ENCODE measurements around the gene PTAR1.
"Not testable (repeated sequence)": the region's sequence is repeated elsewhere in the genome, so short reads cannot be mapped to it uniquely, and the experiment has no call there.

The PTAR1 gene, protein sequence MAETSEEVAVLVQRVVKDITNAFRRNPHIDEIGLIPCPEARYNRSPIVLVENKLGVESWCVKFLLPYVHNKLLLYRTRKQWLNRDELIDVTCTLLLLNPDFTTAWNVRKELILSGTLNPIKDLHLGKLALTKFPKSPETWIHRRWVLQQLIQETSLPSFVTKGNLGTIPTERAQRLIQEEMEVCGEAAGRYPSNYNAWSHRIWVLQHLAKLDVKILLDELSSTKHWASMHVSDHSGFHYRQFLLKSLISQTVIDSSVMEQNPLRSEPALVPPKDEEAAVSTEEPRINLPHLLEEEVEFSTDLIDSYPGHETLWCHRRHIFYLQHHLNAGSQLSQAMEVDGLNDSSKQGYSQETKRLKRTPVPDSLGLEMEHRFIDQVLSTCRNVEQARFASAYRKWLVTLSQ

DNA sequence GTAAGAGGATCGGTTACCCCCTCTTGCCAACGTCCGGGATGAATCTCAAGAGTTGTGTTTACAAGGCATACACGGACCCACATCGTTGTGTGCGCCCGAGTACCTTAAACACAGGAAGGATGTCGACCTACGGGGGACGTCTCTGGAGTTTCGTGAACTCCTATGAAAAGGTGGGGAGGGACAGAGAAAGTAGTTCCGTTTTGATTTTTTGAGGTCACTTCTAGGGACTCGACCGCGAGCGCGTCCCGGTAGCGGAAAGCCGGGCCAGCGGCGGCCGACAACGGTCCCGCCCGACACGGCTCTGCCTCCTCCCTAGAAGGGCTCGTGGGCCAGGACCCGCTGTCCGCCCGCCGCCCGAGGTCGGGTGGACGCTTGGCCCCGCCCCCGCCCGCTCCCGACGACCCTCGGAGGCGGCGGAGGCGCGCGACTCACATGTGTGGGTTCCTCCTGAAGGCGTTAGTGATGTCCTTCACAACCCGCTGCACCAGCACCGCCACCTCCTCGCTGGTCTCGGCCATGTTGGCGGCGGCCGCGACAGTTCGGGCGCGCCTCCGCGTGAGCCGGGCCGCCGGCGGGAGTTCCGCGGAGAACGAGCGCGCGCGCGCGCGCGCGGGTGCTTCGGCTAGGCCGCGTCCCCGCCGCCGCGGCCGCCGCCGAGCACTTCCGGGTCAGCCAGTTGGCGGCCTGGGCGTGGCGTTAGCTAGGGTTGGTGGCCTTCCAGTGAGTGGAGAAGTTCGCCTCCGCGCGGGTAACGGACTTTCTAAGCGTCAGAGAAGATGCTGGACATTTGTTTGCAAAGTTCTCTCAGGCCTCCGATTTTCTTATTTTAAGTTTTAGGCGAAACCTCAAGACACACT lies at the start of gene PTAR1:
TSS of gene PTAR1 (minus strand) at position 591 of the 857 bp plus-strand sequence. CDS start at position 518, 73 bp downstream.
- DNase-seq (ENCODE audit: low read depth), result peak; percentile 93

DNA sequence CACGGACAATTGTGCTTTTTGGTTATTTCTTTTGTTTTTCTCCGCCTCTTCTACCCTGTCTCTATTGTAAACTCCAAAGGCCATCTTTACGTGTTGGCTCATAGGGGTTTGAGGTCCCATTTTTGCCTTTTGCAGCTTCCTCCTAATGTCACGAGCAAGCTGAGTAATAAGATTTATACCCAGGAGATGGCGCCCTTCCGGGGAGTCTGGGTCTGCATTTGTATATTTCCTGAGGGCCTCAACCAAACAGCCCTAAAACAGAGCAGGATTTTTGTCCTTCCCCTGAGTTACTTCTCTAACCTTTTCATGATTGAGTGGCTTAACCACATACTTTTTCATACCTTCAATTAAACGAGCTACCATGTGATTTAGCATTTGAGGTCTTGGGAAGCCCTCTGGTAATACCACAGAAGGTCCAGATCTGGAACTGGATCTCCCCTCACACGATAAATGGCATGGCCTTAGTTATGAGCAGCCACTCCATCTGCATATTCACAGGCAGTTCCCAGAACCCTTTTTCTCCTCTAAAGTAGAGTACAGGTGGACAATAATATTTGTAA lies 49.6 kb upstream of the PTAR1 start:
- peak; percentile 61 for DNase-seq (ENCODE audit: low read depth)

DNA sequence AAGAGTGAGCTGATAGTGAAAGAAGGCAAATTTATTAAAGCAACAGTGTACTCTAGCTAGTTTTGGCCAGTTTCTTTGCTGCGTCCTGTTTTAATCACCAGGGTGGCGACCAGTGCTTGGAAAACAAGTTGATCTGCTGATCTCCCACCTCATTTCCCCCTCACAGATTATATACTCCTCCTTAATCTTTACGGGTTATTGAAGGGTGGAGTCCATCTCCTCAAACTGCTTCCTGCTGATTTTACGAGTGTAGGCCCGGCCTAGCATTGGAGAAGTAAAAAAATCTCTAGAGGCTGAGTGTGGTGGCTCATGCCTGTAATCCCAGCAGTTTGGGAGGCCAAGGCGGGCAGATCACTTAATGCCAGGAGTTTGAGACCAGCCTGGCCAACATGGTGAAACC lies 46.8 kb upstream of the PTAR1 start:
- no peak for DNase-seq (ENCODE audit: low read depth)

DNA sequence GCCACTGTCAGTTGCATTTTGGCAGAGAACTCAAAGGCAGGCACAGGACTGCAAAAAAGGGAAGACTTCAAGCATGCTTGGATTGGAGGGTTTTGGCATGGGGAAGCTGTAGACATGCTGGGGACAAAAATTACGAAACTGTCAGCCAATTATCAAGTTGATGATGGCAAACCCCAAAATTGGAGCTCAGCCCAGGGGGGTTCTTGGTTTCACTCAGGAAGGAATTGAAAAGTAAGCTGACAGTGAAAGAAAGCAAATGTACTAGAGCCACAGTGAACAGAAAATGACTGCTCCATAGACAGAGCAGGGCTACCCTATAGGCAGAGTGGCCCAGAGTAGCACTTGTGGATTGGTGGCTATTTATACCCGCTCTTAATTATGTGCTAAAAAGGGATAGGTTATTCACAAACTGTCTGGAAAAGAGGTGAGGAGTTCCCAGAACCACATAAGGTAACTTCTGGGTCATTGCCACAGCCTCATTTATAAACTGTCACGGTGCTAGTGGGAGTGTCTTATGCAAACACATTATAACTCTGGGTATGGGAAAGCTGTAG lies 46.2 kb upstream of the PTAR1 start:
- no peak for DNase-seq (ENCODE audit: low read depth)

DNA sequence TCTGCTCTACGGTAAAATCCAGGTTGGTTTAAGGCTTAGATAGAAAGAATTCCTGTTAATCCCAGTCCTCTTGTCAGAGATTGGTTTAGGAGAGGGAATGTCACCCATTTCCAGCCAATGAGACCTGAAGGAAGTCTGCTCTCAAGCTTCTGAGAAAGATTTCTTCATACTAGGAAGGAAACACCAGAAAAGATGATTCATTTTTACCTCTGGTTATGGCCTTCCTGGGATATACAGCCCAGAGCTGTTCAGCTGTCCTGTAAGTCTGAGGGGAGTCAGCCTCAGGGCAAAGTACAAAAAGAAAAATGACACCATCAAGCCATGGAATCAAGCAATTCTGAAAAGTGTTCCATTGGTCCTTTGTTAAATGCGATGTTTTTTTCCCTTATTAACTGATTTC lies 42.2 kb upstream of the PTAR1 start:
- peak; percentile 59 for DNase-seq (ENCODE audit: low read depth)

DNA sequence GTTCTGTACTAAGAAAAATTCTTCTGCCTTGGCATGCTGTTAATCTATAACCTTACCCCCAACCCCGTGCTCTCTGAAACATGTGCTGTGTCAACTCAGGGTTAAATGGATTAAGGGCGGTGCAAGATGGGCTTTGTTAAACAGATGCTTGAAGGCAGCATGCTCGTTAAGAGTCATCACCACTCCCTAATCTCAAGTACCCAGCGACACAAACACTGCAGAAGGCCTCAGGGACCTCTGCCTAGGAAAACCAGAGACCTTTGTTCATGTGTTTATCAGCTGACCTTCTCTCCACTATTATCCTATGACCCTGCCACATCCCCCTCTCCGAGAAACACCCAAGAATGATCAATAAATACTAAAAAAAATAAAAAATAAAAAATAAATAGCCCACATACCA lies 40.2 kb upstream of the PTAR1 start:
- DNase-seq (ENCODE audit: low read depth), result not testable (repeated sequence)

DNA sequence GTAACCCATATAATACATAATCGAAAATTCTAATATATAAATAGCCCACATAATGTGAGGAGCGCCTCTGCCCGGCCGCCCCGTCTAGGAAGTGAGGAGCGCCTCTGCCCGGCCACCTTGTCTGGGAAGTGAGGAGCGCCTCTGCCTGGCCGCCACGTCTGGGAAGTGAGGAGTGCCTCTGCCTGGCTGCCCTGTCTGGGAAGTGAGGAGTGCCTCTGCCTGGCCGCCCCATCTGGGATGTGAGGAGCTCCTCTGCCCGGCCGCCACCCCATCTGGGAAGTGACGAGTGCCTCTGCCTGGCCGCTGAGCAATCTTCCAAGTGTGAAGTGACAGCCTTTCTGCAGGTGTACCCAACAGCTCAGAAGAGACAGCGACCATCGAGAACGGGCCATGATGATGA lies 39.7 kb upstream of the PTAR1 start:
- not testable (repeated sequence) for DNase-seq (ENCODE audit: low read depth)

DNA sequence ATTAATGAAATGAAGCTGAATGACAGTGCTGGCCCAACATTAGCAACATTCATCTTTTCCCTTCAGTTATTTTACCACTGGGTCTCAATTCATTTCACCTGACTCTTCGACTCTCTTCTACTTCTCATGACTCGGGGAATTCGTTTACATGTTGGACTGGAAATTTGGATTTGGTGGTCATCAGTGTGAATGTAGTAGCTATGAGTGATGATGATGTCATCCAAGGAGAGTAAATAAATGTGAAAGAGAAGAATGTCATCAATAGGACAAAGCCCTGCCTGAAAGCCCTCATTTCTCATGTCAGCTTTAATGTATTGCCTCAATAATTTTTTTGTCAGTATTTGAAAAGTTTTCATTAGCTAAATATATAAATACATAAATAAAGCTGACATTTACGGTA lies 38.9 kb upstream of the PTAR1 start:
- DNase-seq (ENCODE audit: low read depth), result peak; percentile 80

DNA sequence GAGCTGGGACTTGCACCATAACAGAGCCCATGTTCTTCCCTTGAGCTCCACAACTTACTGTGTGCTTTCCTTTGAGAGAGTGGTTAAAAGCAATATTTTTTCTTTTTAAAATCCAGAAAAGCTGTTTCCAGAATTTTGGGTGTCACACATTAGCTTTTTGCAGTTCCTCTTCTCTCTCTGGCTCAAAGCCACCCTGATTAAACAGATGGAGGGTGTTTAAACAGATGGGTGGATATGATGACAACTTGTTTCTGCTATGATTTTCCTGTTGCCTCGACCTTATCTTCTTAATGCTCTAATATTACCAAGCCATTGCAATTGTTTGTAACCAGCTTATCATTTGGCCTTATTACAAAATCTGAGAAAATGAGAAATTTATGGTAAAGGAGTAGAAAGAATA lies 37.9 kb upstream of the PTAR1 start:
- no peak for DNase-seq (ENCODE audit: low read depth)

DNA sequence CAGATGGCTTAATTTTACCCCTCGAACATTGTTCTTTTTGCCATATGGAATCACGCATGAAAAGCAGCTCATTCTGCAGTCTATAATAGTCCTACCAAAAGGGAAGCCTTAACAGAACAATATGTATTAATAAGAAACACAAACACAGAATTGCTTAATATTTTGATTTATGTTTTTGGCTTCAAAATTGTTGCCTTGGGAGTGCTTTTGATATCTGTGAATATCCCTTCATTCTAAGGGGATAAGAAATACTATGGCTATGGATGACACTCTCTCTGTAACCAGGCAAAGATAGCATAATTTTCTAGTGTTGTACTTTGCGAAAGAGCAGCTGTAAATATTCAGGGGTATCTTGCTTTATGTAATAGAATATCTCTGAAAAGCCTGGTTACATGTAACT lies 34.5 kb upstream of the PTAR1 start:
- DNase-seq (ENCODE audit: low read depth), result no peak

DNA sequence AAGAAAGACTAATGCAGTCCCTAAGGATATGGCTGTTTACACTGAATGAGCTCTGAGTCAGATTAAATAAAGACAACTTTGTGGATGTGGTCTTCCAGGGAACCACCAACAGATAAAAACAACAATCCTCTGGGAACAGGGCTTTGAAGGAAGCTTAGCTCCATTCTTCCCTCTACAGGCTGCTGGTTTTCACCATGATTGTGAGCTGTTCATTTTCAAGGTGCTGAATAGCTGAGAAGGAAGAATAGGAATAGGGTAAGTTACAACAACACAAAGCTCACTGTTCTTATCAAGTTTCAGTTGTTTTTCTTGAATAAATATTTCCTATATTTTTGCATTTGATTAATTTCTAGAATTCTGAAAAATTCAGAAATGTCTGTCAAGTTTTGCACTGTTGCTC lies 25.9 kb upstream of the PTAR1 start:
- DNase-seq (ENCODE audit: low read depth), result peak; percentile 46

DNA sequence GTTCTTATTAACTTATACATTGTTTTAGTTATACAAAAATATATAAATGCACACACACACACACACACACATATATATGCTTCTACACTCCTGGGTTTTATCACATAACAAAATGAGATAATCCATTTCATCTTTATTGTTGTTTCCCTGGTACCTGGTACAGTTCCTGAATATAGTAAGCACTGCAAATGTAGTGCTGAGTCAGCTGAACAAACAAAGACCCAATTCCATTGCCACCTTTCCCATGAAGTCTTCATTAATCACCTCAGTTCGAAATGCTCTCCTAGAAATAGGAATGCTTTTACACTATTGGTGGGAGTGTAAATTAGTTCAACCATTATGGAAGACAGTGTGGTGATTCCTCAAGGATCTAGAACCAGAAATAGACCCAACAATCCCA lies 13.4 kb upstream of the PTAR1 start:
- DNase-seq (ENCODE audit: low read depth), result no peak

DNA sequence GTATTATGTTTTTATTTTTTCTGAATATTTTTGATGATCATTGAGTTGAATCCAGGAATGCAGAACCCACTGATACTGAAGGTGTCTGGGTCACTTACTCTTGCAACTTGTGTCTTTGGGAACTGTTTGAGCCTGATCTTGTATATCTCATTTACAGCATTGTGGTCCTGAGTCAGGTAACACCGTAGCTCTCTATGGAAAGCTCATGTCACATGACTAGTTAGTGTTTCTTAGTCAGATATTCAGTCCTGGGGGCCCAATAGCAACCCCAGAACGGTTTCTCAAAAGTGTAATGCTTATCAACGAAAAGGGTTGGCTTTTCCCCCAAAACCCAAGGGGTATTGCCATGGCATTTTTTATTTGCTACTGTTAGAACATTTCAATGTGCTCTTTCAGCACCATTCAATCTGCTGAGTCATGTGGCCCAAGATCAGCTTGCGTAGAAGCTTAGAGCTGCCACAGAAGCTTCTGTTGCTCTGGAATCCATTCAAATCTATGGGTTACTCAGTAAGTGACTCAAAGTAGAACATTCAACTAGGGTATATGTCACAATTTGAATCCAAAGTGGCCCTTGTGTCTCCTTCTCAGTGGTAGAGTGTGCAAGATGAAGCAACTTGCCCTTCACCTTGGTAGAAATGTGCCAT lies 12.1 kb upstream of the PTAR1 start:
- peak; percentile 36 for DNase-seq (ENCODE audit: low read depth)

DNA sequence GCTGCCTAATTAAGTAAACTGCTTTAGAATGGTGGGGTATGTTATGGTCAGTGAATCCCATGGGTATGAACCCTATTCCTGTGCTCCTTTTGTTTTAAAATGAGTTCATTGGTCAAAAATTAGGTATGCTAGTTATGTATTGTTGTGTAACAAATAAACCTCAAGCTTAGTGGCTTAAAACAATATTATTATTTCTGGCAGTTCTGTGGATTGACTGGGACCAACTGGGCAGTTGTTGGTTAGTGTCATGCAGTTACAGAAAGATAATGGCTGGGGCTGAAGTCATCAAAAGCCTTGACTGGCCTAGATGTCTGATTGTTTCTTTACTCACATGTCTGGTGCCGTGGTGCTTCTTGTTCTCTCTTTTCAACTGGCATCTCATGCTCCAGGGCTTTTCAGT lies 8.9 kb upstream of the PTAR1 start:
- DNase-seq (ENCODE audit: low read depth), result no peak

DNA sequence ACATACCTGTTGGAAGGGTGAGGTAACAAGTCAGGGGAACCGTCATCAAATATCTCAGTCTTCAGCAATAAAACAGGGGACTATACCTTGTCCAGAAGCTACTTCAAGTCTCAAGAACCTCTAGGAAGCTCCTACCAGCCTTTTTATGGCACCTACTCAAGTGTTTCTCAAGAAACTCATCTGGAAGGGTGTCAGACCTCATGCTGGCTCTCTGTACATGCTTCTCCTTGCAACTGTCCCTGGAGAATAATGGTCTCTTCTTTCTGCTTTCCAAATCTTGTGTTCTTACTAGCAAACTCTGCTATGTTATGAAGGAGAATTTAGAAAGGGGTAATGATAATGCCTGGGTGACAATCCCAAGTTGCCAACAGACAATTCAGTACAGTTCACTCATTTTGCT lies 8.3 kb upstream of the PTAR1 start:
- no peak for DNase-seq (ENCODE audit: low read depth)

DNA sequence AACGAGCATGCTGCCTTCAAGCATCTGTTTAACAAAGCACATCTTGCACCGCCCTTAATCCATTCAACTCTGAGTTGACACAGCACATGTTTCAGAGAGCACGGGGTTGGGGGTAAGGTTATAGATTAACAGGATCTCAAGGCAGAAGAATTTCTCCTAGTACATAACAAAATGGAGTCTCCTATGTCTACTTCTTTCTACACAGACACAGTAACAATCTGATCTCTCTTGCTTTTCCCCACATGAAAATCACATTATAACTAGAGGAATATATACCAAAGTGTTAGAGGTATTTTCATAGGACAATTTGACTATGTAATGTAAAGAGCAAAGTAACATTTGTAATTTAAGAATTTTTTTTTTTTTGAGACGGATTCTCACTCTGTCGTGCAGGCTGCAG lies 4.1 kb upstream of the PTAR1 start:
- DNase-seq (ENCODE audit: low read depth), result not testable (repeated sequence)

DNA sequence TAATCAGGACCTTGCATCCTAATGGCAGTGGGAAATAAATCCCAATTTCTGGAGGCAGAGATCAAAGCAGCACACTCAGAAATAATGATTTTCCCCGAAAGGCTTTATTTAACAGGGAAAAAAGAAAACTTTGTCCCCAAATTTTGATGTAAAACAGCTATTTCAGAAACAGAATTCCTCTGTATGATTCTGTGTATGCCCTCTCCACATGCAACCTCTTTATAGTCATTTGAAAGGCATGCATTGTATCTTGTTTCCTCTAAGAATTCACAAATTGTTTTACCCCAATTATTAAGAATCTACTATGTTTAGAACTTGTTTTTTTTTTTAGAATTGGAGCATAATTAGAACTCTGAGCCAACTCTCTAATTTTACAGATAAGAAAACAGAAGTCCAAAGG lies 2.7 kb upstream of the PTAR1 start:
- DNase-seq (ENCODE audit: low read depth), result no peak

DNA sequence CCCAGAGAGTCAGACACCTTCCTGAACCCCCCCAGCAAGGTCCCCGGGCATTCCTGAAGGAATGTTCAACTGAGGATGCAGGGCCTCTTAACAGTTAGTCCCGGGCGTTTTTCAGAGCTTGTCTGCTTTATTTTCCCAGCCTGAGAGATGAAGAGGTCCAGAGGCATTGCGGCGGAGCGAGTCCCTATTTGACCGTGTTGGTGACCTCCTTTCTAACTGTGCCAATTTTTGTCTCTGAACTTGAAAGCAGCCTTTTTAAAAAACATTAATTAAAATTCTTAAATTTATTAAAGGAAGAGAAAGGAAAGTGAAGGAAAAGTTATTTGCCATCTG lies 433 bp upstream of the PTAR1 start:
- no peak for DNase-seq (ENCODE audit: low read depth)

DNA sequence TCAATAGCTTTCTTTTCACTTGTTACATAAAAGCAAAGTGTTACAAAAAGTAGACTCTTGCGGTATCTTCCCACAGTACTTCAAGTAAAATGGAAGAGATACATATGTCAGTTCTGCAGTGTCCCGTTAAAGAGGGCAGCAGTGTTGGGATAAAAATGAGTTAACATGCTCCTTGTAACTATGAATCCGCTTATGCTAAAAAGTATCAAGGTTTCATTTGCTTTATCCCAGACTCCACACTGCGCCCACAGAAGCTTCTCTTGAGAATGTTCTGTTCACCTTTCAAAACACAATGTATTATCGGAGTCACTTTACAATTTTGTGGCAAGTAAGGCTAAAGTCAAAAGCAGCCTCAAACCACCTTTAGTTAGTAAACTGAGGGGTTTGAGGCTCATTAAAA lies 790 bp downstream of the PTAR1 start:
- no peak for DNase-seq (ENCODE audit: low read depth)

DNA sequence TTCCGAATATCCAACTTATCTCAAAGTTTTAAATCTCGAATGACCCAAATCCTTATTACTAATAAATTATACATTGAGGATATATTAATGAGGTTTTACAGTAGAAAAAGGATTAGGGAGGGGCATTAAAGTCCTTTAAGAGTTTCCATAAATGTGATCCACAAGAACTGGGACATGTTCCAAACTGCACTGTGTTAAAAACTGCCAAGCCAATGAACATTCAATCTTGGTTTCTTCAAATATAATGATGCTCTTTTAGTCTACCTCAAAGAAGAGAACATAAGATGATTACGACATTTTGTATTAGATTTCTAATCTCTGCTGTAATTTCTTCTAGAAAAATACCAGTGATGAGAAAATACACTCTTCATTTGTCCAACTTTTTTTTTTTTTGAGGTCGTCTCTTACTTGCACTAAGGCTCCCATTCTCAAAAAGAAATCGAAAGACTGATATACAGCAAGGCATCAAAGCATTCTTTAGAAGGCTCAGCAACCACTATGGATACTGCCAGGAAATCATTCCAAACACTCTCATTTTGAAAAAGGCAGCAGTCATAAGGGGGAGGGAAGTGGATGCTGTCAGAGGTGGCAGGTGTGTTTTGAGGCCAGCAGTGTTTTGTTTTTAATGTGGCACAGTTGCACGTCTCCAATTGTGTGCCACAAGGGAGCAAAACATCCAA lies 1.7 kb downstream of the PTAR1 start:
- DNase-seq (ENCODE audit: low read depth), result peak; percentile 13

DNA sequence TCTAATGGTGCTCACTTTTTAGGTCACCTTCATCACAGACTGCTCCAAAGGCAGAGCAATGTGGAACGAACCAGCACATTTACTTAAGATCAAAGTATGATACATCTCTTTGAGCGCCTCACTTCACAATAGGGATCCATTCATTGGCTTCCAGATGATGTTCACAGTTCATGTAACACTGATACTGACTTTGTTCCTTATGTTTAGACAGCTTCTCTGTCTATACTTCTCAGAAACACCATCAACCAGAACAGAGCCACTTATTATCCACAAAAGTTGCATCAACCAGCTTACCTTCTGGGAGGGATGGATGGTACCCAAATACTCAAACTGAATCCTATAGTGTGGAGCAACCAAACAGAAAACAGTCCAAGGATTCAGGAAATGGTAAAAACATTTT lies 4.6 kb downstream of the PTAR1 start:
- DNase-seq (ENCODE audit: low read depth), result no peak

DNA sequence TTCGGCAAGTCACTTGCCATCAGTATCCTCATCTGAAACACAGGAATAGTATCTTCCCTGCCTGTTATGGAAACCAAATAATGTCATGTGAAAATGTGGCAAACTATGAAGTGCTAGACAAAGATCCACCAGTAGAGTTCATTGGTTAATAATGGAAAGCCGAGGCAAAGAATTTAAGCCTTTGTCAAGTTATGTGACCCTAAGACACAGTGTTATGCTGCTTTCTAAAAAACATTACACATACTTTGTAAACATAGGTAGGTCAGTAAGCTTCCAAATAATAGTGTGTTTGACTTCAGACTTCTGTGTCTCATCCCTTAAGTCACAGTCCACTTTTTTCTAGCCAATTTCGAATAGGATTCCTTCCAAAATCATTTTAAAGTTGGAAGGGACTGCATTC lies 6.0 kb downstream of the PTAR1 start:
- no peak for DNase-seq (ENCODE audit: low read depth)

All from ELR (cell line).